Measurements from ENCODE around the gene CHRNE.

DNA sequence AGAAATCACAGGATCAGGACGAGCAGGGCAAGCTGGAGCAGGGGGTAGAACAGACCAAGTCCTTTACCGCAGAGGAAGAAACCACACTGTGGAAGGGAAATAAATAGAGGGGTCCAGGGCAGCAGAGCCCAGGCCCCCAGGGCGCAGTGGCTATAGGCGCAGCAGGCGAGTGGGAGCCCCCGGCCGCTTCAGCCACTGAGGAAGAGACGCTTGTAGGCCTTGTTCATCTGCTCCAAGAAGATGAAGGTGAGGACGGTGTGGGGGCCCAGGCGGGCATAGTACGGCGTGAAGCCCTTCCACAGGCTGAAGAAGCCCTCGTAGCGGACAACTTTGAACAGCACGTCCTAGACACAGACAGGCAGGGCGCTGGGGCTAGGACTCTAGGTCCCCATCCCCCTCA lies 34.7 kb upstream of the CHRNE start:
- TF ChIP-seq, protein P1, sequence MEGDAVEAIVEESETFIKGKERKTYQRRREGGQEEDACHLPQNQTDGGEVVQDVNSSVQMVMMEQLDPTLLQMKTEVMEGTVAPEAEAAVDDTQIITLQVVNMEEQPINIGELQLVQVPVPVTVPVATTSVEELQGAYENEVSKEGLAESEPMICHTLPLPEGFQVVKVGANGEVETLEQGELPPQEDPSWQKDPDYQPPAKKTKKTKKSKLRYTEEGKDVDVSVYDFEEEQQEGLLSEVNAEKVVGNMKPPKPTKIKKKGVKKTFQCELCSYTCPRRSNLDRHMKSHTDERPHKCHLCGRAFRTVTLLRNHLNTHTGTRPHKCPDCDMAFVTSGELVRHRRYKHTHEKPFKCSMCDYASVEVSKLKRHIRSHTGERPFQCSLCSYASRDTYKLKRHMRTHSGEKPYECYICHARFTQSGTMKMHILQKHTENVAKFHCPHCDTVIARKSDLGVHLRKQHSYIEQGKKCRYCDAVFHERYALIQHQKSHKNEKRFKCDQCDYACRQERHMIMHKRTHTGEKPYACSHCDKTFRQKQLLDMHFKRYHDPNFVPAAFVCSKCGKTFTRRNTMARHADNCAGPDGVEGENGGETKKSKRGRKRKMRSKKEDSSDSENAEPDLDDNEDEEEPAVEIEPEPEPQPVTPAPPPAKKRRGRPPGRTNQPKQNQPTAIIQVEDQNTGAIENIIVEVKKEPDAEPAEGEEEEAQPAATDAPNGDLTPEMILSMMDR (conservative IDR thresholded peaks at IDR 0.05; ENCODE audit: low read length) = no peak
- TF ChIP-seq EZH2phosphoT487 (IDR thresholded peaks at IDR 0.05; ENCODE audit: borderline replicate concordance) = no peak
